Vagina (tissue), 2 donors: ENCODE data around the gene SAFB. TPM values are rescaled to one million over a fixed set of nuclear protein-coding genes. Genes with fewer than 3 reads are reported as not detected.

Experiments
- DNase-seq, 2 donors: peaks; one replicate each; pipeline ENCODE4 v3.0.0-alpha.2; 2017; ENCODE audit errors: extremely low spot score in 2 of 2
- H3K27ac ChIP-seq: fragments of 200-600 bp; sonication (generic); one replicate; pipeline ENCODE4 v1.5.1; 2019
- H3K27me3 ChIP-seq: fragments of 200-600 bp; sonication (generic); one replicate; pipeline ENCODE4 v1.5.1; 2019
- H3K36me3 ChIP-seq, 2 donors: fragments of 200-600 bp; sonication (generic); one replicate each; pipeline ENCODE4 v1.5.1; 2017 to 2019
- H3K4me1 ChIP-seq: fragments of 200-600 bp; sonication (generic); one replicate; pipeline ENCODE4 v1.5.1; 2019
- H3K4me3 ChIP-seq, 2 donors: fragments of 200-600 bp; sonication (generic); 1 replicate in 1 of 2; 2 replicates in 1 of 2; pipeline ENCODE4 v1.5.1; 2016 to 2019
- H3K9me3 ChIP-seq: fragments of 200-600 bp; sonication (generic); one replicate; pipeline ENCODE4 v1.5.1; 2019
- CTCF ChIP-seq, 3 experiments: fragments of 450-650 bp in 2 of 3; fragments of 200-600 bp in 1 of 3; sonication (generic) in 1 of 3; IDR thresholded peaks; one replicate each; pipeline ENCODE4 v1.5.1; 2017 to 2019; ENCODE audit warnings: antibody characterized with exemption in 3 of 3, mild to moderate bottlenecking in 2 of 3, moderate library complexity in 2 of 3
- POLR2A ChIP-seq, 2 donors: fragments of 450-650 bp; IDR thresholded peaks; one replicate each; pipeline ENCODE4 v1.6.1; 2017; ENCODE audit warnings: antibody characterized with exemption in 2 of 2, mild to moderate bottlenecking in 2 of 2, moderate library complexity in 2 of 2
- POLR2AphosphoS5 ChIP-seq, 2 donors: sonication (generic); formaldehyde crosslinking; IDR thresholded peaks; one replicate each; pipeline ENCODE4 v1.9.0; 2017; ENCODE audit warnings: antibody characterized with exemption in 2 of 2, mild to moderate bottlenecking in 2 of 2, low read depth in 1 of 2; ENCODE audit not compliant: insufficient read depth in 1 of 2
- intact Hi-C: fragments of 100-400 bp; cut with DNase I; formaldehyde crosslinking; loops from one replicate; pipeline ENCODE4 v1.15.1; 2023
- total RNA-seq: library from RNA; depleted of rRNA; stranded (reverse); fragments of >200 nt; gene quantifications from one replicate; pipeline ENCODE4 v1.2.3, GENCODE V29; 2016

The SAFB gene
- total RNA-seq, 1 donor from 2014 or later: 145 TPM

- Histone ChIP-seq H3K36me3 (peaks cover 0 to 55% of the 10 kb centered on the region in 2 donors), H3K27me3 (no peaks in the 10 kb centered on the region), H3K4me1 (peaks cover 19% of the 10 kb centered on the region), H3K9me3 (no peaks in the 10 kb centered on the region), H3K27ac (no peak overlapping the region), H3K4me3 (no peak overlapping the region)
- intact Hi-C loops: no loop called here
- DNase-seq: no peak
- TF ChIP-seq POLR2A (IDR thresholded peaks at IDR 0.05): no peak
- no peak for TF ChIP-seq CTCF (IDR thresholded peaks at IDR 0.05)
- TF ChIP-seq POLR2AphosphoS5 (IDR thresholded peaks at IDR 0.05; ENCODE audit: insufficient read depth in 1 of 2, low read depth in 1 of 2): no peak
Observed at GRCh38 chr19:5587071-5587455, 35.8 kb upstream of the SAFB start.

- Histone ChIP-seq H3K36me3 (peaks cover 0 to 61% of the 10 kb centered on the region in 2 donors), H3K4me1 (peaks cover 19% of the 10 kb centered on the region), H3K9me3 (no peaks in the 10 kb centered on the region), H3K27ac (no peak overlapping the region), H3K4me3 (no peak overlapping the region), H3K27me3 (no peaks in the 10 kb centered on the region)
- no peak for TF ChIP-seq CTCF (IDR thresholded peaks at IDR 0.05)
- no peak for TF ChIP-seq POLR2AphosphoS5 (IDR thresholded peaks at IDR 0.05; ENCODE audit: insufficient read depth in 1 of 2, low read depth in 1 of 2)
- no peak for TF ChIP-seq POLR2A (IDR thresholded peaks at IDR 0.05)
- intact Hi-C loops: no loop called here
- no peak for DNase-seq
Observed at GRCh38 chr19:5587661-5588060, 35.2 kb upstream of the SAFB start.

- Histone ChIP-seq H3K36me3 (peaks cover 2 to 69% of the 10 kb centered on the region in 2 donors), H3K9me3 (no peaks in the 10 kb centered on the region), H3K4me1 (peaks cover 19% of the 10 kb centered on the region), H3K27me3 (no peaks in the 10 kb centered on the region), H3K4me3 (no peak overlapping the region), H3K27ac (no peak overlapping the region)
- intact Hi-C loops: no loop called here
- no peak for DNase-seq
- TF ChIP-seq POLR2AphosphoS5 (IDR thresholded peaks at IDR 0.05; ENCODE audit: insufficient read depth in 1 of 2, low read depth in 1 of 2) (no peak), POLR2A (IDR thresholded peaks at IDR 0.05) (no peak), CTCF (IDR thresholded peaks at IDR 0.05) (no peak)
Observed at GRCh38 chr19:5588441-5588840, 34.4 kb upstream of the SAFB start.

GRCh38 chr19:5588906-5589676, 33.8 kb upstream of the SAFB start:
- no peak overlapping the region for H3K4me3 ChIP-seq
- no peak overlapping the region for H3K27ac ChIP-seq
- no peaks in the 10 kb centered on the region for H3K9me3 ChIP-seq
- TF ChIP-seq POLR2AphosphoS5 (IDR thresholded peaks at IDR 0.05; ENCODE audit: insufficient read depth in 1 of 2, low read depth in 1 of 2) (no peak), CTCF (IDR thresholded peaks at IDR 0.05) (no peak), POLR2A (IDR thresholded peaks at IDR 0.05) (no peak)
- peaks cover 2 to 75% of the 10 kb centered on the region in 2 donors for H3K36me3 ChIP-seq
- DNase-seq: no peak
- peaks cover 19% of the 10 kb centered on the region for H3K4me1 ChIP-seq
- no peaks in the 10 kb centered on the region for H3K27me3 ChIP-seq
- intact Hi-C loops: no loop called here

GRCh38 chr19:5590151-5590864, 32.6 kb upstream of the SAFB start:
- H3K27me3 ChIP-seq: no peaks in the 10 kb centered on the region
- no peak overlapping the region for H3K4me3 ChIP-seq
- intact Hi-C loops: no loop called here
- no peak for DNase-seq
- no peak overlapping the region for H3K27ac ChIP-seq
- no peaks in the 10 kb centered on the region for H3K9me3 ChIP-seq
- TF ChIP-seq POLR2A (IDR thresholded peaks at IDR 0.05): no peak
- TF ChIP-seq CTCF (IDR thresholded peaks at IDR 0.05): no peak
- TF ChIP-seq POLR2AphosphoS5 (IDR thresholded peaks at IDR 0.05; ENCODE audit: insufficient read depth in 1 of 2, low read depth in 1 of 2): no peak
- peaks cover 15% of the 10 kb centered on the region for H3K4me1 ChIP-seq
- peaks cover 2 to 87% of the 10 kb centered on the region in 2 donors for H3K36me3 ChIP-seq
